ENCODE measurements around the gene SETD4.

GRCh38 chr21:36087362-36088138 lies 27.2 kb upstream of the SETD4 start:
- TF ChIP-seq CTCF (conservative IDR thresholded peaks at IDR 0.05; ENCODE audit: low read length) (peak; percentile 56), EZH2phosphoT487 (IDR thresholded peaks at IDR 0.05; ENCODE audit: borderline replicate concordance) (no peak)
